Midbrain (tissue), 1 donor: ENCODE measurements around the gene PIERCE2.
A peak's percentile ranks its signal among the peaks of the same experiment; 100 is the strongest.
"Not testable (repeated sequence)": the region's sequence is repeated elsewhere in the genome, so short reads cannot be mapped to it uniquely, and the experiment has no call there.

Source experiments
- DNase-seq: peaks from one replicate; lab custom pipeline; 2025; lab: John Stamatoyannopoulos, UW

The PIERCE2 gene, protein sequence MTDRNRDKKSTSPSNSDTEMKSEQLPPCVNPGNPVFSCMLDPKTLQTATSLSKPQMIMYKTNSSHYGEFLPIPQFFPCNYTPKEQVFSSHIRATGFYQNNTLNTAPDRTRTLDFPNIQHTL

DNA sequence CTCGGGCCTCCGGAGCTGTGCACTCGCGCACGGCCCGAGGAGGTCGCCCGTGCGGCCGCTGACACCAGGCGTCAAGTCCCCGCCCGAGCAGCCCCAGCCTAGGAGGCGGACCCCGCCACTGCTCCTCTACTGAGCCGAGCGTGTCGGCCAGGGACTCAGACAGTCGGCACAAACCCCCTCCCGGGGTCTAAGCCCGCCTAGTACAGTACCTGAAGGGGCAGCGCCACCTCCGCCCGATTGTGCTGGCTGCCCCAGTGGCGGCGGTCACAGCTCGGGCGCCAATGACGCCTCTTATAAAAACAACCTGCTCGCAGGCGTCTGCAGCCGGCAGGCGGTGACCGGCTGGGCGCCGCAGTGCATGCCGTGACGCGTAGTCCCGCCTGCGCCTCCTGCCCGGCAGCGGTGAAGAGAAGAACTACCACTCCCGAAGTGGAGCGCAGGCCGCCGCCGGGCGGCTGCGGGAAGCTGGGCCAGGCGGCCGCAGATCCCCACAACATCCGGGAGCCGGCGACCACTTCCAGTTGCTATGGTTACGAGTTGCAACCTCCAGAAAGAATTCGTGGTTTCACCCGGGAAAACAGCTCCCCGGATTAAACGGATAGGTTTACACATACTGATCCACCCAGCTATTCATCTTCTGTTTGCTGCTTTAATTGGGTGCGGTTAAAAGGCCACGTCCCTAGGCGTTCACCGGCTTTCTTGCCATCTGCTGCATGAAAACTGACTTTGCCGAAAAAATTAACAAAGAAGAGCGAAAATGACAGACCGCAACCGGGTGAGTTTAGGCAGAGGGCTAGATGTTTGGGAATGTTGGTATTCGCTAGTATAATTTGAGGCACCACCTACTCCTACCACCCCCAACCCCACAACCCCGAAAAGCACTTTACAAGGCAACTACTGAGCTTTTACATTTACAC, at the start of gene PIERCE2, which contains the start of gene CCPG1:
Gene PIERCE2 (plus strand): TSS at position 484 of the 917 bp plus-strand sequence. CDS start 274 bp downstream, at position 758.
Gene CCPG1 (minus strand): TSS at position 348 of the 917 bp plus-strand sequence. CDS start 18,935 bp downstream, outside the sequence.
- DNase-seq, result peak; percentile 92

DNA sequence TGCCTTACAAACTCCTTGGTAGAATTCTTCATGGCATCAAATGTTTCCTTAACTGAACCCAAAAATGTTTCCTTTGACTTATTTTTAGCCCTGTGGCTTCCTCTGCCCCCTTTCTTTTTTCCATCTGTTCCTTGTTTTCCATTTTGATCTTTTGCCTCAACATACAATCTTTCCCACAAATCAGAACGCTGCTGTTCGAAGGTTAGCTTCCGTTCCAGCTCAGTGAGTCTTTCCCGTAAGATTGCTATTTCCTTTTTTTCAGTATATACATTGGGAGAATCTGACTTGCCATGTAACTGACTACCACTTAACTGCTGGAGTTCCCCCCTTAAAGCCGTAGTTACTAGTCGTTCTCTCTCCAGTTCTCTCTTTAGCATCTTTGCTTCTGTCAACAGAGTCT, 48.0 kb upstream of the PIERCE2 start:
- DNase-seq, result peak; percentile 3

DNA sequence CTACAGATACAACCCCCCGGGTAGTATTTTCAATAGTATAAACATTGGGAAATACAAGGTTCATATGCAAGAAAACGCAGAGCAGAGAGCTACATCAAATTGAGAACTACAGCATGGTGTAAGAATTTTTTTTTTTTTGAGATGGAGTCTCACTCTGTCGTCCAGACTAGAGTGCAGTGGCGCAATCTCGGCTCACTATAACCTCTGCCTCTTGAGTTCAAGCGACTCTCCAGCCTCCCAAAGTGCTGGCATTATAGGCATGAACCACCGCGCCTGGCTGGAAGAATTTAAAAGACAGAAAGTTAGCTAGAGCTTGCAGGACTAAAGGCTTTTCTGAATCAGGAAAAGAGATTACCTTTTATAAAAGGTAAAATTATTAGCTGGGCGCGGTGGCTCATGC, 47.2 kb upstream of the PIERCE2 start:
- no peak for DNase-seq

DNA sequence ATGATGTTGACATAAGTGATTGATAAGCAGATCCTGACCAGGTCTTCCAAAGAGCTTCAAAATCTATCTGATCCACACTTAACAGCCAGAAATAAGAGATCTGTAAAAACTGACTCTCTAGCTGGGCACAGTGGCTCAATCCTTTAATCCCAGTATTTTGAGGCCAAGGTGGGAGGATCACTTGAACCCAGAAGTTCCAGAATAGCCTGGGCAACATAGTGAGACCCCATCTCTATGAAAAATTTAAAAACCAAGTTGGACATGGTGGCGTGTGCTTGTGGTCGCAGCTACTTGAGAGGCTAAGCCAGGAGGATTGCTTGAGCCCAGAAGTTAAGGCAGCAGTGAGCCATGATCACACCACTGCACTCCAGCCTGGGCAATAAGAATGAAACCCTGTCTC, 45.7 kb upstream of the PIERCE2 start:
- no peak for DNase-seq

DNA sequence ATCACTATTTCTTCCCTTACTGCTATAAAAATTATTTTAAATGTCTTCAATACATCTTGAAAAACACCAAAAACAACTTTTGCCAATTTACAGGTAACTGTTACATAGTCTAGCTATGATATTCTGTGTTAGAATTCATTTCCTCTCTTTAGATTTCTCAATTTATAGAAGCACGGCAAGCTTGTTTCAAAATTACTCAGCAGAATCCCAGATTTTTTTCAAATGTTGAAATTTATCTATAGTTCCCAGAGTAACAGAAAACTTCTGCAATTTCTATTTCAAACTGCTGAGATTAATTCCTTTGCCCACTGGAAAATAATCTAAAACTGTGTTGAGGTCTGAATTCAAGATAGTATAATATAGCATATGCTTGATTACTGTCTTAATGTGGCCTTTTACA, 41.3 kb upstream of the PIERCE2 start:
- no peak for DNase-seq

DNA sequence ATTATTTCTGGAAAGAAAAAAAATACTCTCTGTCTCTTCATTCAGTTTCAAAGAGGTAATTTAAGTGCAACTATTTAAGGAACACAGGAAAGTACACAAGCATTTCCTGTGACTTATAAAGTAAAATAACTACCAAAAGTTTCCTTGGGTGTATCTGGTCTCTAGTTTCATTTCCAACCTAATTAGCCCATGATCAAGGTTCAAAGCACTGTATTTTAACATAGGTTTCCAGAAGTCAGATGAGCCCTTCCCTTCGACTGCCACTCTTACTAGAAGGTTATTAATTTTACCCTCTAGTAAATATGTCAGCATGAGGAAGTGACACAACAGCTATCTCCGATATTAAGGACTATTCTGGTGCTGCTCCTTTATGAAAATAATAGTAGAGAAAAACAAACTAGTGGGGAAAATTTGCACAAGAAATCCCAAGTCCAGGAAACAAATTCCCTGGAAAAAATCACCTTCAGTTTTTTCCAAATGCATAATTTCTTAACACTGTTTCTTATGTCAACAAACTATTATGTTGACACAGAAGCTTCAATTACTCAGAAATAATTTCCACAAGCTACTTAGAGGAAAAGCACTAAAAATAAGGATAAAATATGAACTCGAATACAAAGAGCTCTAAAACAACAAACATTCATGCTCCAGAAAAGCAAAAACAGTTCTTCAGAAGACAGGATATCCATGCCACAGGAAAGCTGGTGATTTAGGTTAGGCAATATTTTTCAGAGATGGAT, 35.4 kb upstream of the PIERCE2 start:
- DNase-seq, result no peak

DNA sequence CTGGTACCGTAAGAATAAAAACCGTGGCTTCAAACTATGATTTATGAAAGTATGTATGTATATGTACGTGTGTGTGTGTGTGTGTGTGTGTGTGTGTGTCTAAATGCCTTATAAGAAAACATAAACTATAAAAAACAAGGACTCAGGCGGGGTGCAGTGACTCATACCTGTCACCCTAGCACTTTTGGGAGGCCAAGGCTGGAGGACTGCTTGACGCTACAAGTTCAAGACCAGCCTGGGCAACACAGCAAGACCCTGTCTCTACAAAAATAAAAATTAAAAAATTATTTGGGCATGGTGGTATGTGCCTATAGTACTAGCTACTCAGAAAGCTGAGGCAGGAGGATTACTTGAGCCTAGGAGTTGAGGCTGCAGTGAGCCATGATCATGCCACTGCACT, 29.2 kb upstream of the PIERCE2 start:
- no peak for DNase-seq

DNA sequence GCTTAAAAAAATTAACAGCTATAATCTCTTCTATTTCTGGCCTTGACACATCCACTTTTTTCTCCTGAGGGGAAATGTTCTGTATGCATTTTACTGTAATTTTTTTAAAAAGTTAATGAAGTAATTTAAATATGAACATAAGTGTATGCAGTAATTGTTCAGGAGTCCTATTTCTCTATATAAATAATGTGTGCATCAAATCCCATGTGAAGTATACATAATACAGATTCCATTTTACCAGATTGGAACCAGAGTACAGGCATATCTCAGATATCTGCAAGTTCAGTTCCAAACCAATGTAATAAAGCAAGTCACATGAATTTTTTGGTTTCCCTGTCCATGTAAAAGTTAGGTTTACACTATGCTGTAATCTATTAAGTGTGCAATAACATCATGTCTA, 26.7 kb upstream of the PIERCE2 start:
- no peak for DNase-seq

DNA sequence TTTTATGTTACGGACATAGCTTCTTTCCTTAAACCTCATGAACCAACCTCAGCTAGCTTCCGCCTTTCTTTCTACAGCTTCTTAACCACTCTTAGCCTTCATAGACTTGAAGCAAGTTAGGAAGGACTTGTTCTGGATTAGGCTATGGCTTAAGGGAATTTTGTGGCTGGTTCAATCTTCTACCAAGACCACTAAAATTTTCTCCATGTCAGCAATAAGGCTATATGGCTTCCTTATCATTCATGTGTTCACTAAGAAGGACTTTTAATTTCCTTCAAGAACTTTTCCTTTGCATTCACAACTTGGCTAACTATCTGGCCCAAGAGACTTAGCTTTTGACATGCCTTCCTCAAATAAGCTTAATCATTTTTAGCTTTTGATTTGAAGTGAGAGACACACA, 24.6 kb upstream of the PIERCE2 start:
- no peak for DNase-seq

DNA sequence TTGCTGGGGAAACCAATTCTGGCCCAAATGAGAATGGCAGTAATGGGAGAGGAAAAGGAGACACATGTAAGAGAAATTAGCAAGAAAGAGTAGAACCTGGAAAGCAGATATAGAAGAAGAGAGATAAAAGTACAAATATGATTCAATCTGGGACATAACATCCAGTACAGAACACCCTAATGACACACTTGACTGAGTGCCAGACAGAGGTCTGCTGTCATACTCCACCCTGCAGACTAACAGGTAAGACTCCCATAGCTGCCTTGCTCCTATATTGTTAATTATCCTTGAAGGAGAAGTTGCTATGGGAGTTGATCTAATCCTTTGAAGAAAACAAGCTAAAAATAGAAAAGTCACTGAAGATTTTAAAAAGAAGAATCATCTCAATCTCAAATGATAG, 21.3 kb upstream of the PIERCE2 start:
- DNase-seq, result no peak

DNA sequence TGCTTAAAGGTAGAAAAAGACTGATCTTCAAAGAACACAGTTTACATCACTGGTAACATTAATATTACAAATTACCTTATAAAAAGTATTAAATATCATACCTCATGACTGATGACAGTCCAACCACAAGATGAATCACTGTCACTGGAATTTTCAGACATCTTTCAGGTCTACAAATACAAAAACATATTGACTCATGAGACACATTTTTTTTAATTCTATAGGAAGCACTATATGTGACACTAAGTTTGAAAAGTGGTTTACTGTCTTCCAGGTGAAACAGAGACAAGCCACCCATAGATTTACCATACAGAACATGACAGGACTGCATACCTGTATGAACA, 19.1 kb upstream of the PIERCE2 start:
- no peak for DNase-seq

DNA sequence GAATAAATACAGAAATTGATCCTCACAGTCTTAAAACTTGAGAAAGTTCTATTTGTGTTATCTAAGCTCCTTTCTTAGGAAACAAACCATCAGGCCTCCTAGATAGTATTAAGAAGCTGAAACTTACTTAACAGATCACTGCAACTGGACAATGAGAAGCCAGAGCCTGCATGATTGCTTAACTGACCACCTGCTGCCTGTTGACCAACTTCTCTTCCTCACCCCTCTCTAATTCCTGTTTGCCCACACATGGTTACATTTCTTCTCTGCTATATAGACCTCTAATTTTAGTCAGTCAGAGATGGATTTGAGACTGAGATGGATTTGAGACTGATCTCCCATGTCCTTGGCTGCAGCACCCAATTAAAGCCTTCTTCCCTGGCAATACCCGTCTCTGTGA, 13.6 kb upstream of the PIERCE2 start:
- DNase-seq, result no peak

DNA sequence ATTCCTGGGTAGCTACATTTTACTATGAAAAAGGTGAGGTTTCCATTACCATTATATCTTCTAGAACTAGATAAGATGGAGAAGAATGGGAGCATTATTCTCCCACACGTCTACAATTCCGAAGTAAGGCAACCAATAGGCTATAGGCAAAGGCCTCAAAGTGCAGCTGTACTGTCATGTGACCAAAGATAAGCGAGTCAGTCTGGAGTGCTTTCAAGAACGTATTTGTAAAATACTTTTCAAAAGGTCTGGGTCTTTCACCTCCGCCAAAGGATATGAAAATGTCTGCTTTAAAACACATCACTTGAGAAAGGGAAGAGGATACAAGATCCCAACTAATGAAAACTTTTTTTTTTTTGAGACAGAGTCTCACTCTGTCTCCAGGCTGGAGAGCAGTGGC, 10.1 kb upstream of the PIERCE2 start:
- DNase-seq, result no peak

DNA sequence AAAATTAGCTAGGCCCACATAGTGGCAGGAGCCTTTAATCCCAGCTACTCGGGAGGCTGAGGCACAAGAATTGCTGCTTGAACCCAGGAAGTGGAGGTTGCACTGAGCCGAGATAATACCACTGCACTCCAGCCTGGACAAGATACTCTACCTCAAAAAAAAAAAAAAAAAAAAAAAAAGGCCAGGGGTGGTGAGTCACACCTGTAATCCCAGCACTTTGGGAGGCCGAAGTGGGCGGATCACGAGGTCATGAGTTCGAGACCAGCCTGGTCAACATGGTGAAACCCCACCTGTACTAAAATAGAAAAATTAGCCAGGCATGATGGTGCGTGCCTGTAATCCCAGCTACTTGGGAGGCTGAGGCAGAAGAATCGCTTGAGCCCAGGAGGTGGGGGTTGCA, 8.2 kb upstream of the PIERCE2 start:
- not testable (repeated sequence) for DNase-seq

DNA sequence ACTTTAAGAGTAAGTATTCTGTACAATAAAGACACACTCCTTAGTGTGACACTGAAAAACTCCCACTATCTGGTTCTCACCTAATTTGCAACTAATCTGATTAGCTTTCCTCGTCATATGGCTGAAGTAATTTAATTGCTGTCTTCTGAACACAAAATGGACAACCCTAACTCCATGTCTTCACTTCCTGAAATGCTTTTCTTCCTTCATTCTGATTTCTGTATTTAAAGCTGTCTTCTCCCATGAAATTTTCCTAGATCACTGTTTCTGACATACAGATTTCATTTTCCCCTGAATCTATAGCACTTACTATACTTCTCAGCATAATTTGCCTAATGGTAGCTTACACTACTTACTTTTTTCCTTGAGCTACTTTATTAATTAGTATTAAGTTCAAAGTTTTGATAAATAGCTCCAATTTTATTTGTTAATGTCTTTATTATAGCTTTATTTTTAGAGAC, 6.5 kb upstream of the PIERCE2 start:
- no peak for DNase-seq

DNA sequence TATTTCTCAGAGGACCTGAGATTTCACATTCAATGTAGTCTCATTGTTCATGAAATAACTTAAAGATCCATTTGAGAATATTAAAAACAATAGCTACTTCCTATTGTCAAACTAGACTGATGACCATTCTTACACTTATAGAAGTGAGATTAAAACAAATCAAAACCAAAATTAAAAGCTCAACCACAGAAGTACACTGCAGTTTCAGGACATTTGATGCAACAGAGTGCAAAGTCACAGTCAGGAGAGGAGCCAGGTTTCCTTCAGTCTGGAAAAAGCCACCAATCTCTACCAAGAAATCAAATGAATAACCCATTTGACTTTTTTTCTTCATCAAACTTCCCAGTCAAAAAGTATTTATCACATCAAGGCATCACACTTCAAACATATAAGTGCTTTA, 5.6 kb upstream of the PIERCE2 start:
- no peak for DNase-seq

DNA sequence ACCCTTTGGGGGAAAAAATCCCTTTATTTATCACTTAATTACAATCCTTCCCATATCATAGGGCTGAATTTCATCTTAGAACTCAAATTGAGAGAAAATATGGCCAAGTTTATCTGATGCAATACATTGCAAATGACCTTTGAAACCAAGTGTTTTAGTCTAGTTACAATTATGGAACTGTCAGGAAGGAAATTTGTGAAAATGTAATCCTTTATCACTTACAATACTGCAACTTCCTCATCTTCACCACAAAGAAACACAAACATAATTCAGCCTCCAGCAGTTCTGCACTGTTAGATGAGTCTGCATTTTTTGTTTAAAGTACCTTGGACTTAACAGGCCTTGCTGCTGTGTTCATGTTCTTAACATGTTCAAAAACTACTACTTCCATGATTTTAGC, 4.8 kb upstream of the PIERCE2 start:
- DNase-seq, result no peak

DNA sequence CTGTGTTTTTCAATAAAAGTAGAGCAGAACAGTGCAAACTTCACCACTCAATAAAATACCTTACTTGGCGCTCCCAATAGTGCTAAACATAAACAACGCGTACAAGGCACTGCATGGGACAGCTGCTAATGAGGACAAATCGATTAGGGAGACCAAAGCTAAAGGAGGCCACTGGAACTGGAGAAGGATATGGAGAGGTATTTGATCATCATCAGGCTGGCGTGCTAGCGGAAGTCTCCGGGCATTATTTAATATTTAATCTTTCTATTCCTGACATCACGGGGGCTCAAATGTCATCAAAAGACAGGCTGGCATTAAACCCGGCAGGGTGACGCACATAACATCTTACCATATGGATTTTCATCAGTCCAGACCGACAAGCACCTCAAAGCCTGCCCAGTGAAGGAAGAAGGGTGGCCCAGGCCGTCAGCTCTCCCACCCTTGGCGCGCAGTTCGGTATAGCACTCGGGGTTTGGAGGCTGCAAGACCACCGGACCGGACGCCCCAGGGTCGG, 740 bp upstream of the PIERCE2 start:
- no peak for DNase-seq

DNA sequence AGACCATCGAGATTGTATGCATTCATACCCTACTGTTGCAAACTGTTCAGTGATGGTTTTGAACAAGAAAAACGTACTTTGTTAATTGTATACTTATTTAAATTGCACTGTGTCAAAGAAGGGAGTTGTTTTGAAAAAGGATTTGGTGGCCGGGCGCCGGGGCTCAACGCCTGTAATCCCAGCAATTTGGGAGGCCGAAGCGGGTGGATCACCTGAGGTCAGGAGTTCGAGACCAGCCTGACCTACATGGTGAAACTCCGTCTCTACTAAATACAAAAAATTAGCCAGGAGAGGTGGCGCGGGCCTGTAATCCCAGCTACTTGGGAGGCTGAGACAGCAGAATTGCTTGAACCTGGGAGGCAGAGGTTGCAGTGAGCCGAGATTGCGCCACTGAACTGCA, 681 bp downstream of the PIERCE2 start:
- DNase-seq, result not testable (repeated sequence)

DNA sequence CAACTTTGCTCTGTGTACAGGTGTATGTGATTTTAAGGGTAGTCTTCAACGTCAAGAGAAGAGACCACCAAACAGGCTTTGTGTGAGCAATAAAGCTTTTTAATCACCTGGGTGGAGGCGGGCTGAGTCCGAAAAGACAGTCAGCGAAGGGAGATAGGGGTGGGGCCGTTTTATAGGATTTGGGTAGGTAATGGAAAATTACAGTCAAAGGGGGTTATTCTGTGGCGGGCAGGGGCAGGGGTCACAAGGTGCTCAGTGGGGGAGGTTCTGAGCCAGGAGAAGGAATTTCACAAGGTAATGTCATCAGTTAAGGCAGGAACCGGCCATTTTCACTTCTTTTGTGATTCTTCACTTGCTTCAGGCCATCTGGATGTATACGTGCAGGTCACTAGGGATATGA, 9.4 kb downstream of the PIERCE2 start:
- not testable (repeated sequence) for DNase-seq

DNA sequence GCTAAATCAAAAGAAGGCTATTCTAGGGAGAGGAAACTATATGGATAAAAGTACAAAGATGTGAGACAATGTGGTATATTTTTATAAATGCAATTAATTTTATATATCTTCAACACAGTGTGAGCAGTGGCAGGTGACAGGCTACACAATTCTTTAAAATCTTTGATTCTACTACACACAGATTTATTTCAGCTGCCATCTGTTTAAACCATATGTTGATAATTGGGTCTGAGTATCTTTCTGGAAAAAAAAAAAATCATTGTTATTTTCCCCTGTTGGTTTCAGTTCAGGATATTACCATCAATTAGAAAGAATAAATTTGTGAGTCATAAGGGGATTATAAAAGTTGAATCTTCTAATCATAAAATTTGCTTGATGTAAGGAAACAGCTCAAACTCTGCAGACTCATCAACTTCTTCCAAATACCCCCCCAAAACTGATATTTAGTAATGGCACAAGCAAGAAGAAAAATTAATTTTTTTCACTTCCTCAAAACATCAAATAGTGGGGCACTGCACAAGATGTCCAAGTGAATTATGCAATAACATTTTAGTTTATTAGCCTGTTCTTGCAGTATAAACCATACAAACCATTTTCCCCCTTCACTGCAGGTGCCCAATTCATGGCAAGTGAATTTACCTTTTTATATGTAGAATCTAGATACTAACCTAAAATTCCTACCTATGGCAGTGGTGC, 12.0 kb downstream of the PIERCE2 start:
- DNase-seq, result no peak

DNA sequence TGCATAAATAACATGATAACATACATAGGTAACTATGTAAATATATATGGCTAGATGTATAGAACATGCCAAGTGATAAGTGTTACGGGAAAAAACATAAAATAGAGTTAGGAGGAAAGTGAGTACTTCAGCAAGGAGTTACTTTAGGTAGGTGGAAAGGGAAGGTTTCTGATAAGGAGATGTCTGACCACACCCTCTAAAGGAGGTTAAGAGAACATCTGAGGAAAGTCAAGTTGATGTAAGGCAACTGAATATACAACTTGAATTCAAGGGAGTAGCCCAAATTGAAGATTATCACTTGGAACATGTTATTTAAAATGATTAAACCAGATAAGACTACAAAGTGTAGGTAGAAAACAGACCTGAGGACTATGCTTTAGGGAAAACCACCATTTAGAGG, 13.8 kb downstream of the PIERCE2 start:
- no peak for DNase-seq
